IPS-20b (cell line): ENCODE measurements around the gene FNDC3B.

ENCODE experiments used
- H3K27ac ChIP-seq: one replicate; pipeline ENCODE4 v1.5.1; 2013; ENCODE audit warnings: low read length
- H3K27me3 ChIP-seq: 2 replicates; pipeline ENCODE4 v1.6.1; 2013; ENCODE audit warnings: mild to moderate bottlenecking, low read length, inconsistent platforms; ENCODE audit not compliant: insufficient read depth
- H3K36me3 ChIP-seq: 2 replicates; pipeline ENCODE4 v1.6.1; 2013; ENCODE audit warnings: low read depth, mild to moderate bottlenecking, inconsistent platforms, low read length, moderate library complexity; ENCODE audit not compliant: insufficient read depth
- H3K4me1 ChIP-seq: 2 replicates; pipeline ENCODE4 v1.6.1; 2013; ENCODE audit warnings: mild to moderate bottlenecking, control low read depth, inconsistent platforms, low read length, moderate library complexity; ENCODE audit not compliant: insufficient read depth
- H3K4me3 ChIP-seq: 2 replicates; pipeline ENCODE4 v1.5.1; 2013; ENCODE audit warnings: mild to moderate bottlenecking, low read length, inconsistent platforms
- H3K9ac ChIP-seq: 2 replicates; pipeline ENCODE4 v1.6.1; 2013; ENCODE audit warnings: low read depth, mild to moderate bottlenecking, inconsistent platforms, low read length, moderate library complexity
- H3K9me3 ChIP-seq: 2 replicates; pipeline ENCODE4 v1.6.1; 2013; ENCODE audit warnings: mild to moderate bottlenecking, low read depth, low read length, inconsistent platforms; ENCODE audit not compliant: insufficient read depth

The FNDC3B gene

DNA sequence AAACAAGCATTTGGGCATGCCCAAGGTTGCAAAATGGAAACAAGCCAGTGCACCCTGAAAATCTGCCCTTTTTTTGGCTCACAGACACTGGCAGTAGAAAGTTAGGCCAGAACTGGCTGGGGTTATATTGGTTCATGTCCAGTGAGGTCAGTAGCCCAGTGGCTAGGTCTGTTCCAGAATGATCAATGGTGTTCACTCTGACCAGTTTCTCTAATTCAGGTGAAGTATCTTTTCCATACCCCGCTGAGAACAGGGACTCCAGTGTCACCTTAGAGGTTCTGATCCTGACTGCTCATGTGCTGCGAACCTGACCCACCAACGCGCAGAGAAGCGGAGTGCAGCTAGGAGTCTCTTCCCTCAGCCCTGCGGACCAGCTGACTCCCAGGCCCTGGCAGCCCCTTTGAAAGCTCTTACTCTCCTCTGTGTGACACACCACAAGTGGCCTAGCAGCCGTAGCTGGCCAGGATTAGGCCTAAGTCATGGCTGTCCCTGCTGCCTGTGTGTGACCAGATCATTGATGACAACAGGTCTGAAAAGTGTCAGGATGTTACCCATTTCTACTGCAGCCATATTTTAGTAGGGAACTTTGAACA, 285.3 kb downstream of the FNDC3B start:
- no peak overlapping the region for H3K9ac ChIP-seq
- H3K9me3 ChIP-seq: no peaks in the 10 kb centered on the region
- H3K4me1 ChIP-seq: no peaks in the 10 kb centered on the region
- peaks cover 48% of the 10 kb centered on the region for H3K36me3 ChIP-seq
- no peaks in the 10 kb centered on the region for H3K27me3 ChIP-seq
- no peak overlapping the region for H3K4me3 ChIP-seq
- no peak overlapping the region for H3K27ac ChIP-seq

DNA sequence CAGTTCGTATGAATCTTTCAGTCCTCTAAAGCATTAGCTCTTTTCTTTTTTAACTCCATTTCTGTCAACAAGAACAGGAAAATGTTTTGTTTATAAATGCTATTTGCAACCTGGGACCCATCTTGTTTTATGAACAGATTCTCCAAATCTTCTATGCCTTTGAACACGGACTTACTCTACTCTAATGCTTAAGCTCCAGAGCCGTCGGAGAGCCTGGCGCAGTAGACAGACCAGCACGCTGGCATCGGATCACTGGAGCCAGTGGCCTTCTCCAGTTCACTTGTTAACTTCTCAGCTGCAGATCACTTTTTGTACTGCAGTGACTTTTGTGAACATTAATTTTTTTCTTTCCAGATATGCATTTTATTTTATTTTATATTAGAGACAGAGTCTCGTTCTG, 286.1 kb downstream of the FNDC3B start:
- Histone ChIP-seq H3K4me3 (no peak overlapping the region), H3K27me3 (no peaks in the 10 kb centered on the region), H3K9ac (no peak overlapping the region), H3K36me3 (peaks cover 51% of the 10 kb centered on the region), H3K27ac (no peak overlapping the region), H3K9me3 (no peaks in the 10 kb centered on the region), H3K4me1 (no peaks in the 10 kb centered on the region)

DNA sequence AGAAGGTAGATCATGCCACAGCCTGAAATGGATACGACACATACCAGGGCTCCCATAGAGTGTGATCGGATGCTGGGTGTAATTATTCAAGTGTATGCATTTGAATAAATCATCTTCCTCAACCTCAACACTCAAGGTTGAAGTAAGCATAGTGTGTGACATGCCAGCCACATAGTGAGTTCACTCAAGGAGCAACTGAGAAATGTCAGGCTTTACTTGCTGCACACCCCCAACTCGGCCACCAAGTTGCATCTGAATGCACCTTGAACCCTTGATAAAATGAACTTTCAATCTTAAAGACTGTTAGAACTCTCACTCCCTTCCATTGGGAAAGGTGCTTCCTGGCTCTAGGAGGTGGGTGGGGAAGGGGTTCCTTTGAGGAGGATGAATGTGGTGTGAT, 287.6 kb downstream of the FNDC3B start:
- H3K36me3 ChIP-seq: peaks cover 55% of the 10 kb centered on the region
- no peaks in the 10 kb centered on the region for H3K4me1 ChIP-seq
- no peak overlapping the region for H3K9ac ChIP-seq
- H3K27ac ChIP-seq: no peak overlapping the region
- H3K27me3 ChIP-seq: no peaks in the 10 kb centered on the region
- H3K4me3 ChIP-seq: no peak overlapping the region
- no peaks in the 10 kb centered on the region for H3K9me3 ChIP-seq

DNA sequence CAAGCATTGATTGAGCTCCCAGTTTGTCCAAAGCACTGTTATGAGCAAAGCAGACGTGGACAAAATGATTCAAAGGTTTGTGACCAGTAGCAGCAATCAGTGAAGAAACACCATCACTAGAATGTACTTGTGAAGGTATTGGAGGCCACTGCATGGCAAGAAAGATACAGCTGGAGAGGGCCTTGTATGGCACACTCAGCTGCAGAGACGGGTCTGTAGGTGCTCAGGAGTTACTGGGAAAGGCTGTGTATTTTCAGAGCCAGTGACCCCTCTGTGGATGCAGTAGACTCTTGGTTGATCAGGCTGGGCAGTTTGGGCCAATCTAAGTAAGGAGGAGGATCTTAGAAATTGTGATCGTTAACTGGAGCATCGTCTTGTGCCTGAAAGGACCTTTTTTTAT, 288.9 kb downstream of the FNDC3B start:
- Histone ChIP-seq H3K27ac (no peak overlapping the region), H3K27me3 (no peaks in the 10 kb centered on the region), H3K4me1 (no peaks in the 10 kb centered on the region), H3K4me3 (no peak overlapping the region), H3K36me3 (peaks cover 60% of the 10 kb centered on the region), H3K9ac (no peak overlapping the region), H3K9me3 (no peaks in the 10 kb centered on the region)

DNA sequence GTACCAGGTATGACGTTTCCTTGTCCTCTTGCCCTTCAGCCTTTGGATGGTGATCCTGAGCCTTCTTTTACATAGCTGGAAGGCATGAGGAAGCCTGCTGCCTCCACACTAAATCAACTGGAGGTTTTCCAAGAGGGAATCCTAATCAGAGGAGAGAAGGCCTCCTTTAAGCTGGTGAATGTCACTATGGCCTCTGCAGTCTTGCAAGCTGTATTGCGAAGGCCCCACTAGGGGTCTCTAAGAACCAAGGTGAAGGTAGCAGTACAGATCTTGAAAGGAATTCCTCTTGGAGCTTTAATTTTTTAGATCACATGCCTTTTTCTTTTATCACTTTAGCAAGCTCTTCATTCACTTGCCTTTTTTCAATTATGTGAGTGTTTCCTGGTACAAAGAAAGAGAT, 289.7 kb downstream of the FNDC3B start:
- Histone ChIP-seq H3K9ac (no peak overlapping the region), H3K4me3 (no peak overlapping the region), H3K4me1 (no peaks in the 10 kb centered on the region), H3K36me3 (peaks cover 63% of the 10 kb centered on the region), H3K9me3 (no peaks in the 10 kb centered on the region), H3K27ac (no peak overlapping the region), H3K27me3 (no peaks in the 10 kb centered on the region)

DNA sequence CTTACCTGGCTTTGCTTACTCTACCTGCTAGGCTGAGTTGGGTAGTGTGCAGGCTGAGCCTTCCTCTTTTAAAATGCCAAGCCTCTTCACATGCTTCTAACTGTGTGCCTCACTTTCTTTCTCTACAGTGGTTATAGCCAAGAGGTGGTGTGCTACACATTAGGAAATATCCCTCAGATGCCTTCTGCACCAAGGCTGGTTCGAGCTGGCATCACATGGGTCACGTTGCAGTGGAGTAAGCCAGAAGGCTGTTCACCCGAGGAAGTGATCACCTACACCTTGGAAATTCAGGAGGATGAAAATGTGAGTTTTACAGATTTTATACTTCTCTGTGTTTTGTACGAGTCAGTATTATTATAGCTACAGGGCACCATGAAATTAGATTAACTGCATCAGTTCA, 291.0 kb downstream of the FNDC3B start:
- no peaks in the 10 kb centered on the region for H3K9me3 ChIP-seq
- H3K27ac ChIP-seq: no peak overlapping the region
- peaks cover 56% of the 10 kb centered on the region for H3K36me3 ChIP-seq
- H3K27me3 ChIP-seq: no peaks in the 10 kb centered on the region
- no peaks in the 10 kb centered on the region for H3K4me1 ChIP-seq
- H3K4me3 ChIP-seq: no peak overlapping the region
- no peak overlapping the region for H3K9ac ChIP-seq

DNA sequence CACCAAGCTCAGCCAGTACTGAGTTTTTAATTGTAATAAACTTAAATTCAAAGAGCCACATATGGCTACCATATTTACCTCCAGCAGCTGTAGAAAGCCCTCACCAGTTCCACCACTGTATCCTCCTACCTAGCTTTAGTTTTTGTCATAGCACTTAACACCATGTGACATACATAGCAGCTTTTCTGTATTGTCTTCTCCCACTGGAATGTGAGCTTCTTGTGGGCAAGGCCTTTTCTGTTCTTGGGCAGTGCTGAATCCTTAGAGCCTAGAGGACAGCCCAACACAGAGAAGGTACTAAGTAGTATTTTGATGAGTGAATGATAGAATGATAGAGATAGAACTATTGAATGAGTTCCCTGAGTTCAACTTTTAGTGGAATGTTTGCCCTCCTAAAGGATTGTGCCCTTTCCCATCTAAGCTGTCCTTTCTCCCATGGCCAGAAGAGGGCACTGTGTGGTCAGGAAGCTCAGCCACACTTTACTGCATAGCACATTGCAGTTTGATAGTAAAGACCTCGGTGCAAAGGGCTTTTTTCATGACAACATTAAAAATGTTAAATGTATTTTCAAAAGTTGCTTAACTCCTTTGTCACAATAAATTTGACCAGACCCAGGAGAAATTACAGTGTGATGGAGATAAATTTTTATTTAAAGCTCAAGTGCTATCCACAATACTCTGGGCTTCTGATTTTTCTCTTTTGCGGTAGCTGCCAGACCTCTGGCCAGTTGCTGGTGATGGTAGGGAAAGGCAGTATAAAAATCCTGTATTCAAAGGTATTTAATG, 293.1 kb downstream of the FNDC3B start:
- Histone ChIP-seq H3K4me3 (no peak overlapping the region), H3K27me3 (no peaks in the 10 kb centered on the region), H3K9ac (no peak overlapping the region), H3K27ac (no peak overlapping the region), H3K36me3 (peaks cover 61% of the 10 kb centered on the region), H3K4me1 (no peaks in the 10 kb centered on the region), H3K9me3 (no peaks in the 10 kb centered on the region)

DNA sequence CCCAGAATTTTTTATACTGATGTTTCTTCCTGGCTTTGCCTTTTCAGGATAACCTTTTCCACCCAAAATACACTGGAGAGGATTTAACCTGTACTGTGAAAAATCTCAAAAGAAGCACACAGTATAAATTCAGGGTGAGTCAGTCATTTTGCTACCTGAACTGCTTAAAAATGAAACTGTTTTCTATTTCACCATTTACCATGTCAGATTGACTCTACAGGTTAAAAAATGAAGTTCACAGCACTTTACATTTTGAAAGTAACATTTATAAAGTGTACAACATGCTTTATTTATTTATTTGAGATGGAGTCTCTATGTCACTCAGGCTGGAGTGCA, 293.6 kb downstream of the FNDC3B start:
- Histone ChIP-seq H3K4me3 (no peak overlapping the region), H3K27me3 (no peaks in the 10 kb centered on the region), H3K9me3 (no peaks in the 10 kb centered on the region), H3K27ac (no peak overlapping the region), H3K36me3 (peaks cover 61% of the 10 kb centered on the region), H3K9ac (no peak overlapping the region), H3K4me1 (no peaks in the 10 kb centered on the region)

DNA sequence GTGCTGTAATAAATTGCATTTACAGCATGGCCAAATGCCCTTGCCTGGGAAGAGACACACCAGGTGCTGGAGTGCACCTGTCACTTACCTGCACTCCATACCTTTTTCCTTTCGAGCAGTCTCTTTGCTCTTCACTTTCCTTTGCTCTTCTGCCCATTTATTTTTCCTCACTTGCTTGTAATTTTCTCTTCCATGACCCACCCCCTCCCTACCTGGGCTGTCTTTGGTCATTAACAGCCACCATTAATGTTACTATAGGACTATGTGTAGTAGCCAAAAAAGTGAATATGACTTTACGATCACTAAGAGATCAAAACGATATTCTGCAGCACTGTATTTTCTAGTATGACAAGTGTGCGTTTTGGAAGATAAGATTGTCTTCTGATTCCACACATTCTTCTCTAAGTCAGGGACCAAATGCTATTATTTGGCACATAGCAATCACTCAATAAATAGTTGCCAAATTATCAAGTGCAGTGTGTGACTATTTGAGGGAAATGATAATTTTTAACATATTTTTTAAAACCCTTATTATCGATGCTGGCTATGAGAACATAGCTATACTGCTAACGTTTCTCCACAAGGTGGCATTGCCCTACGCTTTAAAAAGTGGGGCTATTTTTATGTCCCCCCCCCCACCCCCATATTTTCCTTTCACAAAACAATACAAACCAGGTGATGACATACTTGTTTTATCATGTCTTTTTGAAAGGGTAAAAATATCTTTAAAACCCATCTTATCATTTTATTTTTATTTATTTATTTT, 294.5 kb downstream of the FNDC3B start:
- Histone ChIP-seq H3K36me3 (peaks cover 61% of the 10 kb centered on the region), H3K27ac (no peak overlapping the region)

DNA sequence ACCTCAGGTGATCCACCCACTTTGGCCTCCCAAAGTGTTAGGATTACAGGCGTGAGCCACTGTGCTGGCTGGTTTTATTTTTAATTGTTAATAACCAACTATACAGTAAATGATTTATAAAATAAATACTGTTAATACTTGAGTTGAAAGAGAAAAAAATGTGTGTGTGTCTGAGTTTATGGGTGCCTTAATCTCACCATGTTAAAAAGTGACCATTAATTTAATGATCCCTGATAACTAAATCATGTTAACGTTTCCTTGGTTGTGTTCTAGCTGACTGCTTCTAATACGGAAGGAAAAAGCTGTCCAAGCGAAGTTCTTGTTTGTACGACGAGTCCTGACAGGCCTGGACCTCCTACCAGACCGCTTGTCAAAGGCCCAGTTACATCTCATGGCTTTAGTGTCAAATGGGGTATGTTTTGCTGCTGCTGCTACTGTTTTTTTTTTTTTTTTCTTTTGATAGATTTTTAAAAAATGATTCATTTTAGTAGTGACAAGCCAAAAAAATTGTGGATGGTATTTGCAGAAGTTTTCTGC, 295.4 kb downstream of the FNDC3B start:
- no peak overlapping the region for H3K27ac ChIP-seq
- H3K9ac ChIP-seq: no peak overlapping the region
- no peak overlapping the region for H3K4me3 ChIP-seq
- H3K9me3 ChIP-seq: no peaks in the 10 kb centered on the region
- H3K36me3 ChIP-seq: peaks cover 61% of the 10 kb centered on the region
- no peaks in the 10 kb centered on the region for H3K4me1 ChIP-seq
- no peaks in the 10 kb centered on the region for H3K27me3 ChIP-seq

More for the DNA sequence above, 294.5 kb downstream of the FNDC3B start:
- Histone ChIP-seq H3K9me3 (no peaks in the 10 kb centered on the region), H3K4me1 (no peaks in the 10 kb centered on the region), H3K27me3 (no peaks in the 10 kb centered on the region), H3K4me3 (no peak overlapping the region), H3K9ac (no peak overlapping the region)

DNA sequence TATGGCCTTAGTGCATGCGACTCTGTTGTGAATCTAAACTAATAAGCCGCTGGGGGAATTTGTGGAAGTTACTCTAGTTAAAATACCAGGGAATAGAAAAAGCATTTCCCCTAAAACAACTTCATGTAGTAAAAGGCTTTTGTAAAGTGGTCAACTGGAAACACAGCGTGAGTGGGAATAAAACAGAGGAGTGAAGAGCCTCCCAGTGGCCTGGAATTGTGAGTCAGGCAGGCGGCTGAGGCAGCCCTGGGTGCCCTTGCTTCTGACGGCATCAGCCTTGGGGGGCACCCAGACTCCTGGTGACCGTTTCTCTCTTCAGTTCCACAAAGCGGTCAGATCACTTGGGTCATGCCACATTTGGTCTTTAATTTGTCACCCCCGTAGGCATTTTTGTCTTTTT, 300.5 kb downstream of the FNDC3B start:
- H3K36me3 ChIP-seq: peaks cover 73% of the 10 kb centered on the region
- no peak overlapping the region for H3K9ac ChIP-seq
- H3K9me3 ChIP-seq: no peaks in the 10 kb centered on the region
- no peak overlapping the region for H3K4me3 ChIP-seq
- H3K4me1 ChIP-seq: no peaks in the 10 kb centered on the region
- no peaks in the 10 kb centered on the region for H3K27me3 ChIP-seq
- H3K27ac ChIP-seq: no peak overlapping the region

DNA sequence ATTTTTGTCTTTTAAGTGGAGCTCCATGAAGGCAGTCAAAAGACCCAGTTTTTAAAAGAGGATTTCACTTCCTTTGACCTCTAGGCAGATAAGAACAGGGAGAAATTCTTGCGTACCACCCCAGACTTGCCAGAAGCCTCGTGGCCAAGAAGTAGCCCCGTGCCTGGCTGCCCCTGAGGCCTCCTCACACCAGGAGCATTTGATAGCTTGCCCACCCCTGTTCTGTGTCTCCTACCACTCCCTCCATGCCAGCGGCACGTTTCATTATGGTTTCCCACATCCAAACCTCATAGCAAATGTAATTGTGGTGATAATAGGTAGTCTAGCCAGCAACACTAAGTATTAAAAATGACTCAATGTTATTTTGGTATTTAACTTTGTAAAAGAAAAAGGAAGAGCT, 301.2 kb downstream of the FNDC3B start:
- H3K4me1 ChIP-seq: no peaks in the 10 kb centered on the region
- no peaks in the 10 kb centered on the region for H3K27me3 ChIP-seq
- no peak overlapping the region for H3K9ac ChIP-seq
- no peak overlapping the region for H3K4me3 ChIP-seq
- no peaks in the 10 kb centered on the region for H3K9me3 ChIP-seq
- peaks cover 77% of the 10 kb centered on the region for H3K36me3 ChIP-seq
- H3K27ac ChIP-seq: no peak overlapping the region
